ENCODE data around the gene GNG3. TPM values are rescaled to one million over a fixed set of nuclear protein-coding genes. Genes with fewer than 3 reads are reported as not detected.
A peak's percentile ranks its signal among the peaks of the same experiment; 100 is the strongest.

The GNG3 gene
- total RNA-seq, 1 donor from 2014 or later: not detected

- Mint-ChIP-seq H3K4me3 (ENCODE audit: unreplicated experiment) (peak overlapping the region; percentile 93), H3K9me3 (ENCODE audit: unreplicated experiment) (no peaks in the 10 kb centered on the region), H3K36me3 (ENCODE audit: low read depth, unreplicated experiment) (peaks cover 19% of the 10 kb centered on the region), H3K27ac (ENCODE audit: unreplicated experiment) (peak overlapping the region; percentile 54), H3K4me1 (ENCODE audit: low read depth, unreplicated experiment) (peaks cover 25% of the 10 kb centered on the region), H3K27me3 (ENCODE audit: low read depth, unreplicated experiment) (no peaks in the 10 kb centered on the region)
- Histone ChIP-seq H3K9ac (ENCODE audit: low read length) (peak overlapping the region; percentile 93), H4K20me1 (ENCODE audit: insufficient read depth, low read length) (peaks cover 59% of the 10 kb centered on the region), H3K4me3 (ENCODE audit: insufficient read depth, low read depth, low read length) (peak overlapping the region; percentile 90), H3K79me2 (ENCODE audit: insufficient read depth, low read length) (peaks cover 84% of the 10 kb centered on the region), H3K4me2 (ENCODE audit: low read length) (peak overlapping the region; percentile 98), H3K27me3 (ENCODE audit: insufficient read depth, low read length) (no peaks in the 10 kb centered on the region), H3K9me3 (ENCODE audit: insufficient read depth, low read depth, low read length) (no peaks in the 10 kb centered on the region), H3K4me1 (ENCODE audit: insufficient read depth, low read length) (peaks cover 11% of the 10 kb centered on the region), H3K36me3 (ENCODE audit: insufficient read depth, low read length) (peaks cover 25% of the 10 kb centered on the region), H2AFZ (ENCODE audit: low read depth, low read length) (peak overlapping the region; percentile 55), H3K27ac (ENCODE audit: low read depth, low read length) (peak overlapping the region; percentile 95)
- no peak for TF ChIP-seq EZH2 (IDR thresholded peaks at IDR 0.05; ENCODE audit: insufficient read depth, low read length)
- TF ChIP-seq CTCF (IDR thresholded peaks at IDR 0.05; ENCODE audit: insufficient read depth, low read depth, low read length): no peak
- no peak for FAIRE-seq
- no peak for DNase-seq (ENCODE audit: low read depth)
Observed at GRCh38 chr11:62726156-62726914, 18.9 kb downstream of the GNG3 start.

GRCh38 chr11:62726915-62727164, 19.4 kb downstream of the GNG3 start:
- Histone ChIP-seq H2AFZ (ENCODE audit: low read depth, low read length) (peak overlapping the region; percentile 55), H3K9ac (ENCODE audit: low read length) (peak overlapping the region; percentile 93), H3K27me3 (ENCODE audit: insufficient read depth, low read length) (no peaks in the 10 kb centered on the region), H3K36me3 (ENCODE audit: insufficient read depth, low read length) (peaks cover 20% of the 10 kb centered on the region), H3K79me2 (ENCODE audit: insufficient read depth, low read length) (peaks cover 84% of the 10 kb centered on the region), H3K4me2 (ENCODE audit: low read length) (peak overlapping the region; percentile 98), H4K20me1 (ENCODE audit: insufficient read depth, low read length) (peaks cover 57% of the 10 kb centered on the region), H3K27ac (ENCODE audit: low read depth, low read length) (peak overlapping the region; percentile 95), H3K4me3 (ENCODE audit: insufficient read depth, low read depth, low read length) (peak overlapping the region; percentile 90), H3K9me3 (ENCODE audit: insufficient read depth, low read depth, low read length) (no peaks in the 10 kb centered on the region), H3K4me1 (ENCODE audit: insufficient read depth, low read length) (peaks cover 11% of the 10 kb centered on the region)
- Mint-ChIP-seq H3K9me3 (ENCODE audit: unreplicated experiment) (no peaks in the 10 kb centered on the region), H3K27ac (ENCODE audit: unreplicated experiment) (no peak overlapping the region), H3K36me3 (ENCODE audit: low read depth, unreplicated experiment) (peaks cover 16% of the 10 kb centered on the region), H3K4me1 (ENCODE audit: low read depth, unreplicated experiment) (peaks cover 23% of the 10 kb centered on the region), H3K4me3 (ENCODE audit: unreplicated experiment) (peak overlapping the region; percentile 93), H3K27me3 (ENCODE audit: low read depth, unreplicated experiment) (no peaks in the 10 kb centered on the region)
- DNase-seq (ENCODE audit: low read depth) (no peak), FAIRE-seq (no peak)
- TF ChIP-seq CTCF (IDR thresholded peaks at IDR 0.05; ENCODE audit: insufficient read depth, low read depth, low read length) (no peak), EZH2 (IDR thresholded peaks at IDR 0.05; ENCODE audit: insufficient read depth, low read length) (no peak)

Measured in astrocyte (in vitro differentiated cells and primary cell).